HS-5 (cell line): Measurements from ENCODE around the gene COX4I1.

Source experiments
- DNase-seq: peaks from one replicate; pipeline ENCODE4 v3.0.0-alpha.2; 2012; ENCODE audit warnings: low read depth

COX4I1 gene

DNA sequence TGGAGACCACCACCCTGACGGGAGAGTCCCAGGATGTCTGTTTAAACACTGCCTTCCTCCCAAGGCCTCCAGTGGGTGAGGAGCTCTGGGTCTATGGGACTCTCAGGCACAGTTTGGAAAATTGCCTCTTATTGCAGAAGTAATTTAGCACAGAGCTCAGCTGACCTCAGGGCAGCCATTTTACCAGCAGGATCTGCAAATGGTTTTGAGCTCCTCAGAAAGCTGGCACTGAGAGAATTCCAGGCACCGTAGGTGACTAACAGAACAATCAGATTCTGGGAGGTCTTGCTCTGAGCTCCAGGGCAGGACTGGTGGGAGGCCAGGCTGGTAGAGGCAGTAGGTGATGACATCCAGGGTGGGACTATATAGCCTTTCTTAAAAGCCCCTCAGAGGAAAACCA is 31.3 kb upstream of the COX4I1 start:
- DNase-seq = no peak

DNA sequence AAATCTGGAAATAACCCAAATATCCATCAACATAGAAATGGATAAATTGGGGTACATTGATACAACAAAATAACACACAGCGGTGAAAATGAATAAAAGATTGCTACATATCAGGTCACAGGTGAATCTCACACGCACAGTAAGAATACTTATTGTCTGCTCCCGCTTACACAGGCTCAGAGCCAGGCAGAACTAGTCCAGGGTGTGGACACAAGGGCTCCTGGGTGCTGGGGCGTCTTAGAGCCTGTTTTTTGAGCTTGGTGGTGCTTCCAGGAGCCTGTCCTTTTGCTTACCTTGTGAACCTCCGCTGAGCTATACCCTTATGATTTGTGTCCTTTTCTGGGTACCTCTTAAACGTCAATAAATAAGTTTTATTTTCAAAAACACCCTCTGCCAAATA is 28.8 kb upstream of the COX4I1 start:
- no peak for DNase-seq

DNA sequence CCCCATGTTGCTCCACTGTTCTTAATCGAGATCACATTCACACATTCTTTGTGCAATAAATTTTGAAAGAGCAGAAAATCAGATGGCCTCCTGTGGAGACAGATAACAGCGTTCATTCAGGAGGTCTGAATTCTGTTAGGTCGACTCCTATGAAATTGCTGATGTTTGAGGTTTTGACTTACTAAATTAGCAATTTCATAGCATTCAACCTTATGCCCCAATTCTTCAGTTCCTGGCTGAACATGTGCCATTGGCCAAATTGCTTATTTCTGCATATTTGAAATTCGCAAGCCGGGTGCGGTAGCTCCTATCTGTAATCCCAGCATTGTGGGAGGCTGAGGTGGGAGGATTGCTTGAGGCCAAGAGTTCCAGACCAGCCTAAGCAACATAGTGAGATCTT is 26.5 kb upstream of the COX4I1 start:
- no peak for DNase-seq

DNA sequence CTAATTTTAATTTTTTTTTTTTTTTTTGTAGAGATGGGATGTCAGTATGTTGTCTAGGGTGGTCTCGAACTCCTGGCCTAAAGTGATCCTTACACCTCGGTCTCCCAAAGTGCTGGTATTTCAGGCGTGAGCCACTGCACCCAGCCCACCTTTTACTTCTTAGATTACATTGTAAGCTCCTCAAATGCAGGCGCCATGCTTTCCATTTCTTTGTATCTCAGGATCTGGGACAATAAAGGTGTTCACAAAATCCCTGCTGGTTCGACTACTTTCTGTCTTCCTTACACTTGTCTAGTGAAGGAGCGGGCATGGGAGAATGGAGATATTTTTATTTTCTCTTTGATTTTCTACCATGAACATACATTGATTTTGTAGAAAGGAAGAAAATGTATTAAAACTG is 25.4 kb upstream of the COX4I1 start:
- no peak for DNase-seq

DNA sequence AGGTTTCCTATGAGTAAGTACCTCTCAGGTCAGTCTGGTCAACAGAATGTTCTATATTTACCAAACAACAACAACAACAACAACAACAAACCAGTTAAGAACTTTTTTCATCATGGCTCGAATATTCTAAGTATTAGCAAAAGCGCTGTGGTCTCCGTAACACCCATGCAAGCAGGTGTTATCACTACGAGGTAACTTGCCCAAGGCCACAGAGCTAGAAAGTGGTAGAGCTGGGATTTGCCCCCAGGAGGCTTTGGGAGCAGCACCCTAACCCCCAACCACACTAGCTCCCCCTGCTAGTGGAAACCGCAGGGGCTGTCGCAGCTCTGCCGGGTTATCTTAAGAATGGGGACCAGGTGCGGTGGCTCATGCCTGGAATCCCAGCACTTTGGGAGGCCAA is 24.7 kb upstream of the COX4I1 start:
- DNase-seq = no peak

DNA sequence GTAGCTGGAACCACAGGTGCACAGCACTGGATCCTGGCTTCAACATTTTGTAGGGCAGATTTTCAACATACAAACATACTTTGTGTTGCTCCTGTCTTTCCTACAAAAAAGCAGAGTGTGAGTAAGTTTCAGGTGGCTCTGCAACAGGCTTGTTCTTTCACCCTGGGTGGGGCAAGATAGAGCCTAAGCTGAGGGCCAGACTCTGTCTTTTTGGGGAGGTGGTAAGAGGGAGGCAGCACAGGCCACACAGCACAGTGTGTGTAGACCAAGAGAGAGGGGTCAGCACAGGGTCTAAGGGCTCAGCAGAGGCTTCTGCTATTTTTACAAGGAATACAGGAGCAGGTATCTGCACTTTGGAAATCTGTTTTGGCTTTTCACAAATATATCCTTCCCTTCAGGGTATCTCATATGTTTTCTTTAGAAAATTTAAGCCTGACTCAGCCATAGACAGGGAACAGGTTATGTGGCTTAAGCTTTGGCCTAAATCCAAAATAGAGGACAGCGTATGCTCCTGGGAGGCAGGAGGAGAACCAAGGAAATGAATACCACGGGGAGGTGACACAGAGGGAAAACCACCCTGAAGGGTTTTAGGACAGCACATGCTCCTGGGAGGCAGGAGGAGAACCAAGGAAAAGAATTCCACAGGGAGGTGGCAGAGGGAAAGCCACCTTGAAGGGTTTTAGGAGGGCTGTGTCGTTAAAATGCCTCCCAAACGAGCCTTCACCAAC is 21.7 kb upstream of the COX4I1 start:
- no peak for DNase-seq

DNA sequence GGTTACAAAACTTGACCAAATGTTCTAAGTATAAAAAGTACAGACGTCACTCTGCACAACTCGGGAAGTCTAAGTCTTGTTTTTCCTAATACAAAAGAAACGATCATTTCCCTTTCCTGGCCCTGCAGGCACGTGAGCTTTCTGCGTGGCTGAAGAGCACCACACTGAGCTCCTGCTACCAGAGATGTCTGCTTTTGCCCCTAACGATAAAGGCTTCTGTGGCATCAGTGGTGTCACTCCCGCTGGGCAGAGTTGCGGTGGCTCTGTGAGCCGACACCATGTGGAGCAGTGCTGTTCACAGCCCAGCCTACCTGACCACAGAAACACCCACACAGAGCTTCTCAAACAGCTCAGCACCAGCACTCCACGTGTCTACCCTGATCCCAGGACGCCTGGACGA is 20.6 kb upstream of the COX4I1 start:
- DNase-seq = no peak

DNA sequence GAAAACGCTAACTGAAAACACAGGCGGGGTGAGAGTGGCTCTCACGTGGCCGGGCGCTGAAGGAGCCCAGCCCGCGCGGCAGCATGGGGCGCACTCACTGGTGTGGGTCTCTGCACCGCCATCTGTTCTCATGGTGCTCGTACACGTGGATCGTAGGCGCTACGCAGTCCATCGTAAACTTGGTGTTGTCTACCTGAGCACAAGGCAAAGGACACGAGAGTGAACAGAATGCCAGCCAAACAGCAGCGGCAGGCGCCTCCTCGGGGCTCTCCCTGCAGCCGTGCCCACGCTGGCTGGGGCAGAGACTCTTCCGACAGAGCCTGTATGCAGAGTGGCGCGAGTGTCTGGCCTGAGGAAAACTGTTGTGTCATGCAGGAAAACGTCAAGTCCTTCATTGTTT is 19.2 kb upstream of the COX4I1 start:
- no peak for DNase-seq

DNA sequence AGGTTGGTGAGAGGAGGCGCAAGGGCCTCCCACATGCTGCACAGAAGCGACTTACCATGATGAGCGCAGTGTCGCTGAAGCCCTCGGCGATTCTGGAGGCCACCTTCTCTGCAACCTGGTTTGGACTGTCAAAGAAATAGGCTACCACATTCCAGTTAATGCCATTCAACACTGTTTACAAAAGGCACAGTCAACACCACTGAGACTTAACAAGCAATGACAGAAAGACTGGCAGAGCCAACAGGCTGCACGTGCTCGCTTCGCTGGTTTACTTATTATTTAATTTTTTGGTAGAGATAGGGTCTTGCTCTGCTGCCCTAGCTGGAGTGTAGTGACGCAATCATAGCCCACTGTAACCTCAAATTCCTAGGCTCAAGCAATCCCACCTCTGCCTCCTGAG is 18.3 kb upstream of the COX4I1 start:
- no peak for DNase-seq

DNA sequence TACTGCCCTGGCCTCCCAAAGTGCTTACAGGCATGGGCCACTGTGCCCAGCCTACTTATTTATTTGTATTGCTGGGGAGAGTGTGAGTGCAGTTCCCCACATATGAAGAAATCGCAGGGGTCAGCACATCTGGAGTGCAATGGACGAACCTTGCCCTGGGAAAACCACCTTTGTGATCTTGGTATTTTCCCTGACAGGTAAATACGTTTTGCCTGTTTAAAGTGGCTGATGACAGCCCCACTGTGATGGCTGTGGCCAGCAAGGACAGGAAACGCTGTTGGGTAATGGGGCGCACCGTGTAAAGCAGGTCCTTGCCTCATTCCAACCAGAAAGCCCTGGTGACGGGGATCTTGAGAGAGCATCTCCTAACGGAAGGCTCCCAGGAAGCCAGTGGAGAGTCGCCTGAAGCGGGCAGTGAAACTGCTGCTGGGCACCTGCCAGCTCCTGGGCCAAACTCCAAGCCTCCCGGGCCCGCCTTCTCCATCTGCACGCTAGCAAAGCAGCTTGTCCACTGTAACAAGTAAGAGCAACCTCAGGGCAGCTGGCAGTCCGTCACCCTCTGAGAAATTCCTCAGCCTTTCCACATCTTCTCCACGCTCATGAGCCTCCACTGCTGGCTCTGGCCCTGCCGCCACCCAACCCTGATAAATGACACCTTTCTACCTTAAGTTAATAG is 17.7 kb upstream of the COX4I1 start:
- DNase-seq = no peak

DNA sequence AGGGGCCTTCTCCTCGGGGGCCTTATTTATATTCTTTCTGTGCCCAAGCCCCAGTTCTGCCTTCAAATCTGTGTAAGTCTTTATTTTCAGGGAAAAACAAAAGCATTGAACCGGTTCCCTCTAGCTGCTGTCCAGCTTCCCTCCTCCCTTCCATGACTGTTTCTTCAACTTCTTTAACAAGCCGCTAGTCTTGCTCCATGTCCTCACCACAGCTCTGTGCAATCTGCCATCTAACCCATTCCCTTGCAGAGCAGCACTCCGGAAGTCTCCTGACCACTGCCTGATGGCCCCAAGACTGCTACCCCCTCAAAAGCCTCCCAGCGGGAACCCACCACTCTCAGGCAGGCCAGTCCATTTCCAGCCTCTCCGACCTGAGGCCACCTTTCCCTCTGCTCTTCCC is 17.0 kb upstream of the COX4I1 start:
- DNase-seq = no peak

DNA sequence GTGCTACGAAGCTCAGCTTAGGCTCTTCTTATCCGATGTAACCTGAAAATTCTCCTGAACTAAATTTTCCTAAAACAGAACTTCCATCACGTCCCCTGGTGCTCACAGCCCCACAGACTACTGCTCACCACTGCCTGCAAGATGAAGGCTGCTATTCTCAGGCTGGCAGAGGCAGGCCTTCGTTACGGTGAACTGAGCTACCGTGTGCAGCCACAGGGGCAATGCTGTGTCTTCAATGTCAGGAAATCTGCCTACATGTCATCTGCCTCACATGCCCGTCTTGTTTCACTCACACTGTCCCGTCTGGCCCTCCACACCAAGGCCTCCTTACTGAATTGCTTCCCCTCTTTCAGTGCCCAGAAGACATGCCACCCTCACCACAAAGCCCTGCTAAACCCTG is 16.1 kb upstream of the COX4I1 start:
- no peak for DNase-seq

DNA sequence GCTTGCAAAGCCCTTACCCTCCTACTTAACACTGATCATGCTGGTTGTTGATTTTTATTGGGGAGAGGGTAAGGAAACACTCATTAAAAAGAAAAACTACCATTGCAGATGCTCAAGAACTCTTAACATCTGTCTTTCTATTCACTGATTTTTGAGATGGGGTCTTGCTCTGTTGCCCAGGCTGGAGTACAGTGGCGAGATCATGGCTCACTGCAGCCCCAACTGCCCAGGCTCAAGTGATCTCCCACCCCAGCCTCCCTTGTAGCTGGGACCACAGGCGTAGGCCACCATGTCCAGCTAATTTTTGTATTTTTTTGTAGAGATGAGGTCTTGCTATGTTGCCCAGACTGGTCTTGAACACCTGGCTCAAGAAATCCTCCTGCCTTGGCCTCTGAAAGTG is 14.7 kb upstream of the COX4I1 start:
- DNase-seq = no peak

DNA sequence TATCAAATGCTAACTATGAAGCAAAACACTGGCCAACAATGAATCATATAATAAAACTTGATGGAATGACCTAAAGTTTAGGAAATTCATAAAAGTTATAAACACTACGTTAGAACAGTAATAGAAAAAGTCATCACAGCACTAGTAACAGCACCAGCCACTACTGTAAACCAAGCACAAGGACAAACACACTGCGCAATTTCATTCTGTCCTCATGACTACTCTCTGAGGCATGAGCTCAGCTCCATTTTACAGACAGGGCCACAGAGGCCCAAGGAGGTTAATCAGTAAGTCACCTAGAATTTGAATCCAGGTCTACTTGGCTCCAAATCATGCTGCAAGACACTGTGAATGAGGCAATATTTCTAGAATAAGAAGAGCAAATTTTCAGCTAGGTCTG is 13.6 kb upstream of the COX4I1 start:
- no peak for DNase-seq

DNA sequence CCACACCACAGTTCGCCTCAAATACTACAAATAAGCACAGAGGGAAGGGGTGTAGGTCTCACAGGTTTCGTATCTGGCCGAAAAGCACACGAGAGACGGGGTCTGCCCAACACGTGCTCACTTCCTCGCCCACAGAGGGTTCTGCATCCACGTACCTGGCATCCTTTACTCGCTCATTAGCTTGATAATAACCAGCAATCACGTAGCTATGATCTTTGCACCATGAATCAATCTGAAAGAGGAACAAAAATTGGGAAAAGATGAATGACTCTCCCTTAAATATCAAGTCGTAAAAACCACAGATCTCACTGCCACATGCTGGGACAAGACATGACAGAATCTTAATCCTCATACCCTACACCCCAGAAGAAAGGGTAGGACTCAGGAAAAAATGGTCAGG is 10.7 kb upstream of the COX4I1 start:
- DNase-seq = no peak

DNA sequence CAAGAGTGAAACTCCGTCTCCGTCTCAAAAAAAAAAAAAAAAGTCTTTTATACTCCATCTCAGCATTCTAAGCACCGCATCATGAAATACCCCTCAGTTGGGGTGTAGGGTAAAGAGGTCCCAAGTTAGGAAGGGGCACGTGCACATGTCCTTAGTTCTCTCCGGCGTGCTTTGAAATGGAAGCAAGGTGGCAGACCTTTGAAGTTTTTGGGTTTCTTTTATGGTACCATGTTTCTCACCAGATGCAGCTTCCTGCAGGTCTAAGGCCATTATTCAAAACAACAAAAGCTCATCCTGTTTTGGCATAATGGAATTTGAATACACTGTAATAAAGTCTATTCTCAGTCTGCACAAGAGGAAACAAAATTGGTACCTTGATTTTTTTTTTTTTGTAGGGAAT is 9.7 kb upstream of the COX4I1 start:
- DNase-seq = no peak

DNA sequence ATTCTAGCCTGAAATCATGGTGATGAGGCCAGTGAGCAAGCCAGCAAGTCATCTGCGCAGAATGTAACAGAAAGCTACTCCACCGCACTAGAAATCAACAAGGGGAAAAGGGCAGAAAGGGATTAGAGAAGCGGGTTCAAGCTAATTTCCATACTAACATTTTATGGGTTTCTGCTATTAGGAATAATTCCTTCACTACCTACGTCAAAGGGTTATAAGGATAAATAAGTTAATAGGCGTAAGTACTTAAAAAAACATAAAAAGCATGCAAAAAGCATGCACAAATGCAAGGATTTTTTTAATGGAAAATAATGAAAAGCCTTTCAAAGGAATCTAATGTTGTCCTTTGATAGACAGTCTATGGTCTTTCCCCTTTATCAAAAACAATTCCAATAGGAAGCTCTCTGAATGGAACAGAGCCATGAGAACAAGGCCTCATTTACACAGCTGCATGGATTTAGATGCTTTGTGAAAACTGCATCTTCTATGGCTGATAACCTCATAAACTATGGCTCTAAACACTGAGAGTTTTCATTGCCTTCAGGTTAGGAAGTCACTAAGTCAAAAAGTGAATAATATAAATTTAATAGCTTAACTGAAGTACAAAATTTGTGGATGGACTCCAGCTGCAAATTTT is 5.7 kb upstream of the COX4I1 start:
- DNase-seq = no peak

DNA sequence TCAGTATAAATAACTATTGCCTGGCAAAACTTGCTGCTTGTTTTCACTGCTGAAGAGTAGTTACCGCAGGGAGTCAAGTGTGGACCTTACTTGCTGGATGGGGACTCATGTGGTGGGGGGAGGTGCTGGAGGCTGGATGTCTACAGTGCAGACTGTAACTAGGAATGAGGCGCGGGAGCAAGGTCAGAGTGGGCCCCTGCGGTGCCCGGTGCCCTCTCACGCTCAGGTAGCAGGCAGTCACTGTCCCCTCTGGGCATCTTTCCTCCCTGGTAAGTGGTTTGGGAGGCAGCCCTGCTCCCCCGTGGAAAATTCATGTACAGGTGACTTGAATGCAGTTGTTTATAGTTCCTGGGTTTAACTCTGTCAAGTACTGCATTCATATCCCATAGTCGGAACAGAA is 4.8 kb upstream of the COX4I1 start:
- no peak for DNase-seq

DNA sequence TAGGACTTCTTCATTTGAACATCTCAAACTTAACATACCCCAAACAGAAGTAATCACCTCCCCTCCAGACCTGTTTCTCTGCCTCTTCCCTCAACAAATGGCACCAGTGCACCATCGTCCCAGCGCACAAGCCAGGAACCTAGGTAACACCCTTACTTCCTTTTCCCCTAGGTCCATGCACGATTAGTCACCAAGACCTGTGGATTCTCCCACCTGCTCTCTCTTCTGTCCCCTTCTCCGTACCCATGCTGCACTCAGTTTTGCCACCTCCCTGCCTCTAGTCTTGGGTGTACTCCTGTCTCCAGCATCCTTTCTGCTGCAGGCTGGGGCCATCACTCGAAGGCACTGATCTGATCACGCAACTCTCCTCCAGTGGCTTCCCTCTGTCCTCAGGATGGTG is 3.3 kb upstream of the COX4I1 start:
- no peak for DNase-seq

DNA sequence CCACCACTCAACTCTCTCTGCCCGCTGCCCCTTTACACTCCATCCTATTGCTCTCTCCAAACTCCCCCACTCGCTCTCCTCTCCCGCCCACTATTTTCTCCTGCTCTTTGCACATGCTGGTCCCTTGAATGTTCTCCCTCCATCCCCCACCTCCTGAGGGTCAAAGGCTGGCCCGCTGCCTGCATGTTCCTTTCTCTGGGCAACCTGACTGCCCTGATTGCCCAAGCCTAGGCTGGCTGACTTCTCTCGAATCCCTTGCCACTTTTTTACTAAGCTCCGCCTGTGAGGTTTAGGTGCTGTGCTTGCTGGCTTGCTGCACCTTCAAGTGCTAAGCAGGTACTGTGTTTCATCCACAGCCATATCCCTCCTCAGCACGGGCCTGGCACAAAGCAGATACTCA is 2.9 kb upstream of the COX4I1 start:
- no peak for DNase-seq

DNA sequence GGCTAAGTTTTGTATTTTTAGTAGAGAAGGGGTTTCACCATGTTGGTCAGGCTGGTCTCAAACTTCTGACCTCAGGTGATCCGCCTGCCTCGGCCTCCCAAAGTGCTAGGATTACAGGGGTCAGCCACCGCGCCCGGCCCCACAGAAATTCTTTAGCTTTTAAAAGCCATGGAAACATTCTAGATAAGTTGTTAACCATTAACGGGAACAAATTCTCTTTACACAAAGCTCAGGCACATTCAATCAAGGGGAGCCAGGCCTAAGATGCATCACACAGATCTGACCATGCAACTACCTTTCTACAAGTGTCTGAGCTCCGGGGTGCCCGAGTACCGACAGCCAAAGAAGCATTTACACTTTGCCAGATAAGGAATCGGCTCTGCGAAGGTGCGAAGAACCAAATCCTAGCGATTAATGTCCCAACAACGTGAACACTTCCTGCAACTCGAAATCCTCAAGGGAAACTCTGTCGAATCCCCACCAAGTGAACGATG is 1.2 kb upstream of the COX4I1 start:
- no peak for DNase-seq

DNA sequence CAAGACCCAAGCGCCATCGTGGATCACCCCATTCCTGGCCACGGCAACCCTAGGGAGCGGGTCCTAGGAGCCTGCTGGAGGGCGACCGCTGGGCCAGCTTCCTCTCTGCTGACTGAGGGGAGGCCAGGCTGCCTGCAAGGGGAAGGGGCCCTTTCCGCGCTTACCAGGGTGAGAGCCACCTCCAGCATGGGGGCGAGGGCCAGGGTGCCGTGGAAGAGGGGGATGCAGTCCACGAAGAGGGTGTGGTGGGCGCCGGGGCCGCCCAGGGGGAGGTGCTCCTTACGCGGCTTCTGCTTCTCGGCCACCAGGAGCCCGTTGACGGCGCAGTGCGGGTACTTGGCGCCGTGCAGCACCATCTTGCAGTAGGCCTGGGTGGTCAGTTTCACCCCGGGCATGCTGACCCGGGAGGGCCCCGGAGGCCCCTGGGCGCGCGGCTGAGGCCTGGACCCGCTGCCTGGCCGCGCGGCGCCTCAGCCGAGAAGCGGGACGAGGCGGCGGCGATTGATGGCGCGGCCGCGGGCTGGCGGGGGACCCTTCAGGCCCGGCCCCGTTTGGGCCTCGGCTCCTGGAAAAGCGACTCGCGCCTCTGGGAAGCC is 496 bp upstream of the COX4I1 start:
- DNase-seq = no peak

DNA sequence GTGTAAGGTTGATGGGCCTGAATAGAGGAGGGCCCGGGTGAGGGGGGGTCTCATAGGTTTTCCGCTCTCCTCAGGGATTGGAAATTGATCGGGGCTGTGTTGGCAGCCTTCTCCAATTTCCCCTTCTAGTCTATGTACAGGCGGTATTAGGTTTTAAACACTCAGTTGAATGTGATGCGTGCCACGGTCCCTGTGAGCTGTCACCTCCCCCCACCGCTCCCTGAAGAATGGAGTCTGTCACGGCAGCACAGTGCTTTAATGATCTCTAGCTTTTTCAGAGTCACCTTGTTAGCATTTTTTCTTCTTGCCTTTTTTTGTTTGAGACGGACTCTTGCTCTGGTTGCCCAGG is 800 bp downstream of the COX4I1 start:
- no peak for DNase-seq
